HG03571 (cell line): ENCODE data around the gene ABCA5.
"Not testable (repeated sequence)": the region's sequence is repeated elsewhere in the genome, so short reads cannot be mapped to it uniquely, and the experiment has no call there.

Source experiments
- ATAC-seq: cut with Tn5 transposase; IDR thresholded peaks from one replicate; pipeline ENCODE4 v1.9.1; 2021; ENCODE audit not compliant: unreplicated experiment

Gene ABCA5

GRCh38 chr17:69218986-69219385, 107.9 kb downstream of the ABCA5 start:
- no peak for ATAC-seq

- no peak for ATAC-seq
Observed at GRCh38 chr17:69213059-69213813, 113.7 kb downstream of the ABCA5 start.

GRCh38 chr17:69208640-69209039, 118.3 kb downstream of the ABCA5 start:
- no peak for ATAC-seq

- no peak for ATAC-seq
Observed at GRCh38 chr17:69207151-69207550, 119.8 kb downstream of the ABCA5 start.

GRCh38 chr17:69198238-69198637, 128.7 kb downstream of the ABCA5 start:
- no peak for ATAC-seq

GRCh38 chr17:69196105-69196653, 130.8 kb downstream of the ABCA5 start:
- ATAC-seq = not testable (repeated sequence)
